Prostate gland (tissue), 2 donors: ENCODE data around the gene CADM3.

Source experiments
- CTCF ChIP-seq, 4 experiments: fragments of 200-600 bp in 2 of 4; fragments of 450-650 bp in 2 of 4; sonication (generic) in 2 of 4; IDR thresholded peaks; 1 replicate in 3 of 4; 2 replicates in 1 of 4; pipeline ENCODE4 v1.5.1; 2016 to 2019; ENCODE audit warnings: antibody characterized with exemption in 4 of 4, mild to moderate bottlenecking in 2 of 4, moderate library complexity in 2 of 4
- POLR2AphosphoS5 ChIP-seq: sonication (generic); formaldehyde crosslinking; IDR thresholded peaks from one replicate; pipeline ENCODE4 v1.6.1; 2017; ENCODE audit warnings: antibody characterized with exemption

GRCh38 chr1:159208175-159208825 lies 36.9 kb downstream of the CADM3 start:
- TF ChIP-seq CTCF (IDR thresholded peaks at IDR 0.05): no peak
- TF ChIP-seq POLR2AphosphoS5: no peak
